H9 (cell line): Measurements from ENCODE around the gene DNAJC30. TPM values are rescaled to one million over a fixed set of nuclear protein-coding genes. Genes with fewer than 3 reads are reported as not detected.

ENCODE experiments used
- DNase-seq: peaks from one replicate; pipeline ENCODE4 v3.0.0-alpha.2; 2017
- H2AFZ ChIP-seq: one replicate; pipeline ENCODE4 v1.6.1; 2013; ENCODE audit warnings: mild to moderate bottlenecking, low read length, control low read depth, moderate library complexity
- H2AK5ac ChIP-seq: 2 replicates; pipeline ENCODE4 v1.6.1; 2013; ENCODE audit warnings: low read length, control low read depth, mixed read lengths; ENCODE audit not compliant: insufficient read length
- H2BK120ac ChIP-seq: one replicate; pipeline ENCODE4 v1.6.1; 2013; ENCODE audit warnings: low read depth, mild to moderate bottlenecking, low read length, control low read depth, inconsistent platforms; ENCODE audit not compliant: poor library complexity, severe bottlenecking
- H2BK12ac ChIP-seq: 2 replicates; pipeline ENCODE4 v1.6.1; 2013; ENCODE audit warnings: low read length, control low read depth, mixed read lengths, low read depth; ENCODE audit not compliant: insufficient read length
- H2BK15ac ChIP-seq: 2 replicates; pipeline ENCODE4 v1.6.1; 2013; ENCODE audit warnings: low read depth, low read length, control low read depth
- H2BK20ac ChIP-seq: one replicate; pipeline ENCODE4 v1.6.1; 2013; ENCODE audit warnings: low read depth, mild to moderate bottlenecking, low read length, control low read depth, inconsistent platforms; ENCODE audit not compliant: poor library complexity, severe bottlenecking
- H2BK5ac ChIP-seq: 2 replicates; pipeline ENCODE4 v1.6.1; 2013; ENCODE audit warnings: low read length, control low read depth, mixed read lengths; ENCODE audit not compliant: insufficient read length
- H3K14ac ChIP-seq: 2 replicates; pipeline ENCODE4 v1.6.1; 2013; ENCODE audit warnings: low read length, control low read depth; ENCODE audit not compliant: insufficient read depth
- H3K18ac ChIP-seq: 2 replicates; pipeline ENCODE4 v1.6.1; 2013; ENCODE audit warnings: low read depth, mild to moderate bottlenecking, mixed read lengths, low read length, control low read depth; ENCODE audit not compliant: insufficient read length
- H3K23ac ChIP-seq: 2 replicates; pipeline ENCODE4 v1.6.1; 2013; ENCODE audit warnings: low read length, control low read depth, mixed read lengths, low read depth; ENCODE audit not compliant: insufficient read length
- H3K23me2 ChIP-seq: 2 replicates; pipeline ENCODE4 v1.6.1; 2013; ENCODE audit warnings: low read depth, mild to moderate bottlenecking, mixed read lengths, low read length, control low read depth; ENCODE audit not compliant: insufficient read length, poor library complexity, severe bottlenecking
- H3K27ac ChIP-seq: 2 replicates; pipeline ENCODE4 v1.5.1; 2013; ENCODE audit warnings: low read length, control low read depth, mixed read lengths, low read depth; ENCODE audit not compliant: insufficient read length
- H3K27me3 ChIP-seq: 2 replicates; pipeline ENCODE4 v1.6.1; 2013; ENCODE audit warnings: low read length, control low read depth, inconsistent platforms; ENCODE audit not compliant: insufficient read depth
- H3K4ac ChIP-seq: 2 replicates; pipeline ENCODE4 v1.6.1; 2013; ENCODE audit warnings: low read depth, mild to moderate bottlenecking, control low read depth, inconsistent platforms, low read length, moderate library complexity
- H3K4me1 ChIP-seq: 2 replicates; pipeline ENCODE4 v1.6.1; 2013; ENCODE audit warnings: low read length, control low read depth, inconsistent platforms; ENCODE audit not compliant: insufficient read depth
- H3K4me2 ChIP-seq: 2 replicates; pipeline ENCODE4 v1.6.1; 2013; ENCODE audit warnings: low read length, control low read depth, mixed read lengths; ENCODE audit not compliant: insufficient read length, insufficient read depth
- H3K56ac ChIP-seq: 2 replicates; pipeline ENCODE4 v1.6.1; 2013; ENCODE audit warnings: low read depth, mild to moderate bottlenecking, mixed read lengths, low read length, control low read depth; ENCODE audit not compliant: insufficient read length
- H3K79me1 ChIP-seq: 2 replicates; pipeline ENCODE4 v1.6.1; 2013; ENCODE audit warnings: low read depth, mild to moderate bottlenecking, moderate library complexity, low read length, control low read depth, inconsistent platforms; ENCODE audit not compliant: insufficient read depth, poor library complexity, severe bottlenecking
- H3K79me2 ChIP-seq: 2 replicates; pipeline ENCODE4 v1.6.1; 2013; ENCODE audit warnings: low read length, control low read depth, inconsistent platforms; ENCODE audit not compliant: insufficient read depth
- H3K9ac ChIP-seq: 2 replicates; pipeline ENCODE4 v1.6.1; 2013; ENCODE audit warnings: low read length, control low read depth, mixed read lengths; ENCODE audit not compliant: insufficient read length; ENCODE audit errors: extremely low read depth
- H3K9me3 ChIP-seq: one replicate; pipeline ENCODE4 v1.6.1; 2013; ENCODE audit warnings: low read depth, low read length, inconsistent platforms; ENCODE audit not compliant: control insufficient read depth
- H3T11ph ChIP-seq: one replicate; pipeline ENCODE4 v1.6.1; 2013; ENCODE audit warnings: mild to moderate bottlenecking, low read length, control low read depth, inconsistent platforms
- H4K20me1 ChIP-seq: one replicate; pipeline ENCODE4 v1.6.1; 2013; ENCODE audit not compliant: control insufficient read depth, insufficient read length, insufficient read depth
- H4K5ac ChIP-seq: 2 replicates; pipeline ENCODE4 v1.6.1; 2013; ENCODE audit warnings: low read depth, mild to moderate bottlenecking, mixed read lengths, low read length, control low read depth; ENCODE audit not compliant: insufficient read length
- H4K8ac ChIP-seq: replicated peaks from 2 replicates; pipeline ENCODE4 v1.6.1; 2013; ENCODE audit warnings: low read length, control low read depth, mixed read lengths, low read depth; ENCODE audit not compliant: insufficient read length
- H4K91ac ChIP-seq: 2 replicates; pipeline ENCODE4 v1.6.1; 2013; ENCODE audit warnings: low read depth, mild to moderate bottlenecking, moderate library complexity, mixed read lengths, low read length, control low read depth; ENCODE audit not compliant: insufficient read length
- H3K27ac Mint-ChIP-seq, 3 experiments: 2 replicates in 2 of 3; 3 replicates in 1 of 3; pipeline ENCODE4 v1.8.0; 2020 to 2021; ENCODE audit warnings: mixed read lengths in 3 of 3, mild to moderate bottlenecking in 1 of 3, moderate library complexity in 1 of 3
- H3K27me3 Mint-ChIP-seq: 2 replicates; pipeline ENCODE4 v1.8.0; 2021; ENCODE audit warnings: low read depth, mild to moderate bottlenecking, moderate library complexity, mixed read lengths
- H3K36me3 Mint-ChIP-seq, 3 experiments: 2 replicates in 2 of 3; 3 replicates in 1 of 3; pipeline ENCODE4 v1.8.0; 2020 to 2021; ENCODE audit warnings: low read depth in 3 of 3, mixed read lengths in 3 of 3; ENCODE audit not compliant: insufficient read depth in 1 of 3
- H3K4me1 Mint-ChIP-seq, 2 experiments: 2 replicates each; pipeline ENCODE4 v1.8.0; 2020; ENCODE audit warnings: mixed read lengths in 2 of 2
- H3K4me3 Mint-ChIP-seq, 2 experiments: 2 replicates in 1 of 2; 3 replicates in 1 of 2; pipeline ENCODE4 v1.8.0; 2020 to 2021; ENCODE audit warnings: mild to moderate bottlenecking in 2 of 2, mixed read lengths in 2 of 2, moderate library complexity in 1 of 2
- H3K9me3 Mint-ChIP-seq, 2 experiments: 2 replicates in 1 of 2; 3 replicates in 1 of 2; pipeline ENCODE4 v1.8.0; 2020; ENCODE audit warnings: mild to moderate bottlenecking in 2 of 2, mixed read lengths in 2 of 2, moderate library complexity in 1 of 2
- CTCF ChIP-seq: fragments of 200-600 bp; sonication (generic); conservative IDR thresholded peaks from 3 replicates; pipeline ENCODE4 v1.8.0; 2021; ENCODE audit warnings: antibody characterized with exemption, mild to moderate bottlenecking
- WGBS: extraction: QIAGEN DNeasy Blood & Tissue Kit; methylation state at CpG from one replicate; pipeline ENCODE4 v1.1.7; 2013; ENCODE audit warnings: missing lambda C conversion rate, low lambda C conversion rate, mixed read lengths; ENCODE audit not compliant: insufficient read length; ENCODE audit errors: extremely low coverage; 5-methylcytosine and 5-hydroxymethylcytosine counted together
- long read RNA-seq: library from polyadenylated mRNA; unstranded; transcript quantifications from one replicate; pipeline ENCODE4 v2.0.0, GENCODE V29; 2020
- total RNA-seq: library from RNA; stranded (reverse); gene quantifications from 2 replicates; pipeline ENCODE4 v1.2.1, GENCODE V29; 2021

The DNAJC30 gene
- 8.1 and 8.7 TPM in 2 replicates for total RNA-seq
- long read RNA-seq, transcript DNAJC30-201 (1 exons, 2,485 nt): major isoform, 57 of 57 reads
- long read RNA-seq, partial matches to known transcripts: 0 of 57 reads
- long read RNA-seq, other reads (novel, unspliced or antisense): 0 of 57 reads

- Mint-ChIP-seq H3K36me3 (peaks cover 22 to 41% (median 28%) of the 10 kb centered on the region in 3 experiments; a peak in 6 of 7 replicates), H3K9me3 (no peaks in the 10 kb centered on the region), H3K27me3 (no peaks in the 10 kb centered on the region), H3K4me3 (peak within 1 kb of the TSS; percentile 90 to 98), H3K27ac (peak within 1 kb of the TSS; percentile 91 to 98 (median 97)), H3K4me1 (peaks cover 14 to 23% of the 10 kb centered on the region in 2 experiments)
- Histone ChIP-seq H3K9me3 (no peaks in the 10 kb centered on the region), H3K79me2 (peaks cover 23% of the 10 kb centered on the region; the same call in 1 of the 2 replicates), H3K27ac (no peak within 1 kb of the TSS), H3K9ac (peak within 1 kb of the TSS; percentile 84), H2BK5ac (no peak within 1 kb of the TSS), H4K8ac (no peak within 1 kb of the TSS), H2BK12ac (no peak within 1 kb of the TSS), H2BK15ac (no peak within 1 kb of the TSS), H2AK5ac (no peak within 1 kb of the TSS), H3K23me2 (peaks cover 12% of the 10 kb centered on the region), H2AFZ (peak within 1 kb of the TSS; percentile 66), H4K5ac (peak within 1 kb of the TSS; percentile 74), H3K4me2 (peak within 1 kb of the TSS; percentile 80), H4K20me1 (peaks cover 3% of the 10 kb centered on the region), H2BK120ac (peak within 1 kb of the TSS; percentile 69), H3K4ac (no peak within 1 kb of the TSS), H3K18ac (peak within 1 kb of the TSS; percentile 97), H3K4me1 (peaks cover 4% of the 10 kb centered on the region; the same call in 1 of the 2 replicates), H3K56ac (no peak within 1 kb of the TSS), H3K79me1 (peaks cover 19% of the 10 kb centered on the region), H3K23ac (no peak within 1 kb of the TSS), H3K27me3 (no peaks in the 10 kb centered on the region), H2BK20ac (no peak within 1 kb of the TSS), H3T11ph (no peak within 1 kb of the TSS), H3K14ac (peak within 1 kb of the TSS; percentile 94), H4K91ac (no peak within 1 kb of the TSS)
- no peak for TF ChIP-seq CTCF
- DNase-seq: peak; percentile 98
- WGBS: no CpG with 5 or more reads among the region's 68 CpGs
These were observed at the start of gene DNAJC30, which contains the start of gene BUD23 for GRCh38 chr7:73683056-73683787. DNAJC30 (minus strand) TSS chr7:73683453; CDS start chr7:73683423, 30 bp downstream. BUD23 (plus strand) TSS chr7:73683597; CDS start chr7:73683626, 29 bp downstream.
